HT-29 (cell line): ENCODE results near the gene KCNIP4. TPM values are rescaled to one million over a fixed set of nuclear protein-coding genes. Genes with fewer than 3 reads are reported as not detected.

Experiments used
- DNase-seq: peaks from one replicate; pipeline ENCODE4 v3.0.0-alpha.2; 2015; ENCODE audit warnings: low spot score
- total RNA-seq: library from RNA; depleted of rRNA; stranded (reverse); fragments of >200 nt; shearing (Covaris generic); gene quantifications from 2 replicates; pipeline ENCODE4 v1.2.3, GENCODE V29; 2014

KCNIP4 gene
- total RNA-seq, 1 experiment from 2014 or later: not detected

DNA sequence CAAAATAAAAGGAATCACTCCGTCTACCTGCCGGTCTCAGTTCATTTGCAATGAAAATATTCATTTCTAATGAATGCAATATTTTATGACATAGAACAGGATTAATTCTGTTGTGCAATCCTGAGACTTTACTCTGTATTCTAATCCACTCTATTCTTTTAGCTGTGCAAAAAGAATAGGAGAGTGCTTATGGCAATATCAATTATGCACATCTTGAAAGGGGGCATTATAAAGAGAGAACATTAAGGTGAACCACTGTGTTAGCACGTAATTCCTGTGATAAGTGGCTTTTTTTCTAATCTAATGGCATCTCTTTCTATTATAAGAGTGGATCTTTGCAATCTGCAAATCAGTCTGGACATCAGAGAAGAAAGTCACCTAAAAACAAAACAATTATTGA, 99.5 kb downstream of the KCNIP4 start:
- no peak for DNase-seq

DNA sequence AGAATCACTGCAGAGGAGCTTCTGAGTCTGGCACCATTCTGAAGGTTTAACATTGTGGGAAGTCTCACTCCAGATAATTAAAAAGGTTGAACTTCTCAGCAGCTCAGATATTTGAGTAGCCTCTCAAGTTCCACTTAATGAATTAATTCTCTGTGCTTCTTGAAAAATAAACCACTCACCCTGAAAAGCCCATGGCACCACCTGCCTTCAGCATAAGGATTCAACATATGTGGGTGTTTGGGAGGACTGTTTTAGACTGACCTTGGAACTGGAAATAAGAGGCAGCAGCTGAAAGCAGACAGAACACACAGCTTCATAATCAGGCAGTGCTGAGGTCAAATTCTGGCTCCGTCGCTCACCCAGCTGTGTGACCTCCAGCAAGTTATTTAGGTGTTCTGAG, 100.6 kb downstream of the KCNIP4 start:
- no peak for DNase-seq

DNA sequence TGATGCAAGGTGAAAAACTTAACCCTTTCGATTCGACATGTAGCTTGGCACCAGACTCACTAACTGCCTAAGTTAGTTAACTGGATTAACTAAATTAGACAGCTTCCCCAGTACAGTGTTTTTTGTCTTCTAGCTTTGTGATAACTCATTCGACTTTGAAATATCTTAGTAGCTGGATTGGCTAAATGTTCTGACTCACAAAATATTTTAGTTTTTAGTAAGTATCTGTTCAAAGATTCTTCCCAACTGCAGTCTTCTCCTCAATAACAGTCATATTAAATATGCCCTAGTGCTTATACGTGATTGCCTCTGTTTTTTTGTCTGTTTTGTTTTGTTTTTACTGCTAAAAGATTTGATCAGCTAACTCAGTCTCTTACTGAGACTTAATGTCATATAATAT, 102.9 kb downstream of the KCNIP4 start:
- DNase-seq: no peak

DNA sequence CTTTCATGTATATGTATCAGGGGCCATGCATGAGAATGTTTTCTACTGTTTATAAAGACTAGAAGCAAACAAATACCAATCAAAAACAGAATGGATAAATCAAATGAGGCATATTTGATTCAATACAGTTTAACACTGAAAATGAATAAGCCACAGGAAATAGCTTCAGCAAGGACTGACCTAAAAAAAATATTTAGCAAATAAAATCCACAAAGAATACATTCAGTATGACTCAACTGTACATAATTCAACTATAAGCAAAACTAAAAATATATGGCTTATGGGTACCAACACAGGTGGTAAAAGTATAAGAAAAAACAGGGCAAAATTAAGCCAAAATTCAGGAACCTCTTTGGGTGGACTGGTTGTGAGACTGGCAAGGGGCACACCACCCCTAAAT, 112.9 kb downstream of the KCNIP4 start:
- no peak for DNase-seq

DNA sequence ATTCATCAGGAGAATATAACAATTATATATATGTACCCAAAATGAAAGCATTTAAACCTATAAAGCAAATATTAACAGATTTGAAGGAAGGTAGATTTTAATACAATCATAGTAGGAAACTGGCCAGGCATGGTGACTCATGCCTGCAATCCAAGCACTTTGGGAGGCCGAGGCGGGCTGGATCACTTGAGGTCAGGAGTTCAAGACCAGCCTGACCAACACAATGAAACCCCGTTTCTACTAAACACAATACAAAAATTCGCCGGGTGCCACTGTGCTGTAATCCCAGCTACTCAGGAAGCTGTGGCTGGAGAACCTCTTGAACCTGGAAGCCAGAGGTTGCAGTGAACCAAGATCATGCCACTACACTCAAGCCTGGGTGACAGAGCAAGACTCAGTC, 118.3 kb downstream of the KCNIP4 start:
- no peak for DNase-seq

DNA sequence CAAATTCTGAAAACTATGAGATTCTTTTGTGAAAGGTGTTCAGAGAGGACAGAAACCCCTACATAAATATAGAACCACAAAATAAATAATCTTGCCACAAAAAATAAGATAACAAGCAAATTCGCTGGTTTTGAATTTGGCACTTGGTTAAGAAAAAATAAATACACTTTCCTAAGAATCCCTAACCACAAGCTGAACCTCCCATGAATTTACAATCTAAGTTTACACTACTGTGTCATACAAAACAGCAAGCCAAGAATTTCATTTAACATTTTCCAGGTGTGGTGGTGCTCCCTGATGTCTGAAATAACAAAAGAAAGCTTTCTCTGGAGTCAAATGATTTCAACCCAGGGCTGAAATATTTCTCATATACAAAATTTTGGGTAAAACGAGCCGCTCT, 121.0 kb downstream of the KCNIP4 start:
- no peak for DNase-seq

DNA sequence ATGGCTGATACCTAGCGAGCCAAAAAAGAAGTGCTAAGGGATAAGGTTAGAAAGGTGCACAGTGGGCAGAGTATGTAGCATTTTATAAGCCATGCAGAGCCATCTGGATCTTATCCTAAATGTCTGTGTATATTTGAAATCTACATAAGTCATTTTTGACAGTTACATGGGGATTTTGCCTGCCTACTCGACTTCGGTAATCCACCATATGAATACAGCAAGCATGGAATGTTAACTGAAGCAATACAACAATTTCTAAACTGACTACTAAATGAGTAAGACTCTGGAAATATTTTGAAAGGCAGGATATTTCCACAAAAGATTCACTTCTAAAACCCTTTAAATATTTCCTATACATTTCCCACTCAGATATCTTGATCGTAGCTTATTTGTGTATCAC, 122.5 kb downstream of the KCNIP4 start:
- no peak for DNase-seq

DNA sequence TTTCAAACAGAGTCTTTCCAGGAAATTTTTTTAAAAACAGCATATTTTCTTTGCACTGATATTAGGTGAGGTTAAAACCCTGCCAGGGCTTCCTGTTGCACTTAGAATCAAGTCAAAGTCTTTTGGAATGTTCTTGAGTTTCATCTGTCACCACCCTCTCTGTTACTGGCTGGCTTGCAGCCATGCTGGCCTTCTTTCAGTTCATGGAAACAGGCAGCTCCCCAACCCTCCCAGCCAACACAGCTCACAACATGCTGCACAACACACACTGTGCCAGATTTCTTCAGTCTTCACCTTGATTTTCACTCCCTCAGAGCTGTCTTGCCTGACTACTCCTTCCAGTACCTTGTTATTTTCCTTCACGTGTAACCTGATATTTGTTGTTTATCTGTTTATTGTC, 129.5 kb downstream of the KCNIP4 start:
- no peak for DNase-seq

DNA sequence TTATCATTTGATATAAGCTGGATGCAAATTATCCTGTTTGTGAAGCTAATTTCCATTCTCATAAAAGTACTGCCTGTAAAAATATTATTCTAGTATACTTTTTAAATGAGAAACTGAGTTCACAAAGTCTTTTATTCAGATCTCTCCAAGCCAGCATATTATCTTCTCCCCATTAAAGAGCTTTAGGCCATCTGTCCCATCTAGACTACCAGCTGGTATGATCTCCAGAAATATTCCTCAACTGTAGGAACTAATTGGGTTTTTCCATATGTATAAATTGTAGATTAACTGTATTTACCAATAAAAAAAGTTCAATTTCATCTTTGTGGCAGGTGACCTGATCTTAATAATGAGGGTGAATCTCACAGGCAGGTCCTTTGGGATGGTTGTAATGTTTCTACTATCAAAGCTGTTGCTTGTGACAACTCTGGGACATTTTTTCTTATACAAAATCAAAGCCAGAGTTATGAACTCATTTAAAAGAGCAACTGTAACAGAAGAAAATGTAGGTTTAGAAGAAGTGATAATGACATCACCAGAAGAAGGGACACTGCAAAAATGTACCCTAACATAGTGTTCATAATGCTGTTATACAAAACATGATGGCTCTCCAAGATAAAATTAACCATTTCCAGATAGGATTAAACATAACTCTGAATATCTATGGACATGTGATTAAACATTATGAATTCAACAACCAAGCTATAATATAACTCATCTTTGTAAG, 132.8 kb downstream of the KCNIP4 start:
- no peak for DNase-seq

DNA sequence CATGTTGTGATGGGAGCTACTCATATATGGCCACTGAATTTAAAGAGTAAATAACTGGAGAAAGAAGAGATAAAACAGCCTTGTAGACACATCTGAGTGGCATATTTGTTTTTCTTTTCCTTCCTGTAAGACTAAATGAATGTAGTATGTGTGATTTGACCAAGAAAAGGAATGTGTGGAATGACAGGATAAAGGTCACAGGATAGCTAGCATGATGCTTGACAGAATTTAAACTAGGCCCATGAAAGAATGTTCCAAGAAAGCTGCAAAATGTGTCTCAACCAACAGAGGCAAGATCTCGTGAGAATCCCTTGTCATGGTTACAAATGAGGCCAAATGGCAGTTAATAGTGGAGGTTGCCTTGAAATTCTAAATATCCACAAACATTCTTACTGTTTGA, 137.0 kb downstream of the KCNIP4 start:
- DNase-seq: no peak

DNA sequence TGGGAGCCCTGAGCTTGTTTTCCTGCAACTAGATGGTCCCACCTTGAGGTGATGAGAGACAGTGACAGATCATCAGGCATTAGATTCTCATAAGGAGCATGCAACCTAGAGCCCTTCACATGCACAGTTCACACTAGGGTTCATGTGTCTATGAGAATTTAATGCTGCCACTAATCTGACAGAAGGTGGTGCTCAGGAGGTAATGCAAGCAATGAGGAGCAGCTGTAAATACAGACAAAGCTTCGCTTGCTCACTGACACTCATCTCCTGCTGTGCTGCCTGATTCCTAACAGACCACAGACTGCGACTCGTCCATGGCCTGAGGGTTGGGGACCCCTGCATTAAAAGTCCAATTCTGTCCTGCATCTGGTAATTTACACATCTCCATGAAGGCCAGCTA, 141.6 kb downstream of the KCNIP4 start:
- DNase-seq: peak; percentile 6

DNA sequence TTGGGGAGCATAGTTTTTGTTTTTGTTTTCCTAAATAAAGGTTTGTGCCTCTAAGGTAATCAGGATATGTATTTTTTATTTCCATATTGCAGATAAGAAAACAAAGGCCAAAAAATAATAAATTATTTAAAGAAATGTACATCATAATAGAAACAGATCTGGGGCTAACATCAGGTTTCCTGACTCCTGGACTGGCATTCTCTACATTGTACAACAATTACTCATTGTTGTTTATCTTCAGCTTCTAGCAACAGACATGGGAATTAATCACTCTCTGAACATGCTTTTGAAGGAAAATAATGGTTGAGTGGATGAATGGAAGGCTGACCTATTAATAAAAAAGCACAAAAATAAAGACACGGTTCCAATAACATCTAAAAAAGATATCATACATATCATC, 146.2 kb downstream of the KCNIP4 start:
- no peak for DNase-seq

DNA sequence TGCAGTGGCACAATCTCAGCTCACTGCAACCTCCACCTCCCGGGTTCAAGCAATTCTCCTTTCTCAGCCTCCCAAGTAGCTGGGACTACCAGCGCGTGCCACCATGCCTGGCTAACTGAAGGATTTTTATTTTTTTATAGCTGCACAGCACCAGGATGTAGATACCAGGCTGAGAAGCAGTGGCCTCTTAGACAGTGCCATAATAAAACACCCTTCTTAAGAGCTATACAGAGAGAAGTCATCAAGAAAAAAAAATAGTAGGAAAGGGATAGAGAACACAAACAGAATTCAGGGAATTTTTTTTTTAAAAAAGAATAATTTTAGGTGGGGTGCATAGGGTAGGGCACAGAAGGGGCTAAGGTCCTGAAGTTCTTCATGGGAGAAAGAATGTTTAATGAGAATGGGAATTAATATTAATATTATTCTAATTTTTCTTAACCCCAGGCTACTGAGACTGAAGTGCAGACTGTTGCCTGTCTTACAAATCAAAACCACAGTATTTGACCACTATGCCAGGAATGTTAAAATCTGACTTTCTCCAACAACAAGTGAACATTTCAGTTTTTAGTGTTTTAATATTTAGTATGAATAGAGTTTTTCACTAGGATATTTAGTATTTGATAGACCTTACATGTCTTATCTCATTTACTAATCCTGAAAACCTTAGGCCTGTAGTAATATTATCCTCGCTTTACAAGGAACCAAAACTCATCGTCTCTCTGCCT, 146.7 kb downstream of the KCNIP4 start:
- no peak for DNase-seq

DNA sequence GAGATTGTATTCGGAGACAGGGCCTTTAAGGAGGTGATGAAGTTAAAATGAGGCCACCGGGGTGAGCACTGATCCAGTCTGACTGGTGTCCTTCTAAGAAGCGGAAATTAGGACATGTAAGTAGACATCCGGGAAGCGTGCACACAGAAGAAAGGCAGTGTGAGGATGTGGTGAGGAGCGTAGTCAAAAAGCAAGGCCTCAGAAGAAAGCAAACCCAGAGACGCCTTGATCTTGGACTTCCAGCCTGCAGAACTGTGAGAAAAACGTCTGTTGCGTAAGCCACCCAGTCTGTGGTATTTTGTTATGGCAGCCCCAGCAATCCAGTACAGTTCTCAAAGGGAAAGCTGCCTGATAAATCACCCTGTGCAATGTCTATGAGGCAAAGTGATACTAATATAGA, 153.5 kb downstream of the KCNIP4 start:
- DNase-seq: no peak

DNA sequence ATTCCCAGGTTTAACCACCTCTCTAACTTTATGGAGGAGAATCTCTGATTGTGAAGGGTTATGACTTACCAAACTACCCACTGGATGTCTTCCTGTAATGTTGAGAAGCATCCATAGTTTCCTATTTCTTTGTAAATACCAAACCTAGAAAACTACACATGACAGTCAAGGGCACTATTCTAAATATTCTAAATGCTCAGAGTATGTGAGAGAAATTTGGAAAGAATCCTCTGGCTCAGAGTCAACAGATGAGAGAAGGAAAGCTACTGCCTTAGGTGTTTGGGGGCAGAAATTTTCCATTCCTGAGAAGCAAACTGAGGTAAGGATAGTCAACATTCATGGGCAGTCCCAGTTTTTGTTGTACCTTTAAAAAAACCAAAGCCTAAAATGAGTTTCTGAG, 155.8 kb downstream of the KCNIP4 start:
- DNase-seq: no peak

DNA sequence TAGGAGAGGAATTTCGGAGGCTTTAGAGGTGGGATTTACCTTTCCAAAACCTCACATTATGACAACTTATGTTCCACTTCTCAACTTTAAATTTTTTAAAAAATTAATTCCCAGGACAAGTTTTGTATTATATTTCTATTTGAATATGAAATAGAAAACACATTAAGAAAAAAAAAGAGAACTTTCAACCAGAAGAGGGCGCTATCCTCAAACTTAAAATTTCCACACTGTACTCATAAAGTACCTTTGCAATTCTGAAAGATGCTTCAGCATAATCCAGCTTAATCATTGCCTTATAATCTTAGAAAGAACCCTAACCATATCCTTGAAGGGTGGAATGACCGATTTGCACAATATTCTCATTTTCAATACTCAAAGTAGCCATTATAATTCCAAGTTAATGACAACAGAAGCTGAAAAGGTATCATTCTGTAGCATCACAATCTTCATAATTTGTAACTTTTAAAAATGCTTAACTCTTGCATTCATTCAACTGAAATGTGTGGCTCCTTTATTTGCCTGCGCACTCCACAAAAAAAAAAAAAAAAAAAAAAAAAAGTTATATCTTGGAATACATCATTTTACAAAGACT, 158.0 kb downstream of the KCNIP4 start:
- peak; percentile 63 for DNase-seq

DNA sequence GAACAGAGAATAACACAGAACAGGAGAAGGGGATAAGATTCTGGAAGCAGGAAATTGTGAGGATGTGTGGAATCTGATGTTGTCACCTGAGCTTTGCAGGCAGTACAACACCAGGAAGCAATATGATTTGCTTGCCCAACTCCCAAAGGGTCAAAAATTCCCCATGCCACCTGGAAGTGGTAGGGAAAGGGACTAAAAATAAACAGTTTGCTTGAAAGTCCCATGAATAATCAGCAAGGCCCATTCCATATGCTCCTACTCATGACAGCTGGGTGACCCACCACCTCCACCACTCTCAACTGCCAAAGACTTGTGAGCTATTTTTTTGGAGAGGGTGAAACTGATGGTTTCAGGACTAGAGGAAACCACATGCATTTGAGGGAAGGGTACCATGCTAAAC, 168.4 kb downstream of the KCNIP4 start:
- no peak for DNase-seq

DNA sequence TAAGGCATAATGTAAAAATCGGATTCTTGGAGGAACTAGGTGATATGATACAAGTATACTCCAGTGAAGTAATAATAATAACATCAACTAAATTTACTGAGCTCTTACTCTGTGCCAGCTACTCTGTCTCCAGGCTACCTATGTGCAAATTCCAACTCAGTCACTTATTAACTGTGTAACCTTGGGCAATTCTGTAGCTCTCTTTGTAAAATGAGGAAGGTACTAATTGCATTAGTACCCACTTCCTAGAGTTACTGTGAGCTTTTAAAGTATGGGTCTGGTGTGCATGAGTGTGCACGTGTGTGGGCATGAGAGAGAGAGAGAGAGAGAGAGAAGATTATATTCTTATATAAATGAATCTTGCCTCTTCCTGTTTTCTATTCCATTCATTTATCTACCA, 169.9 kb downstream of the KCNIP4 start:
- no peak for DNase-seq

DNA sequence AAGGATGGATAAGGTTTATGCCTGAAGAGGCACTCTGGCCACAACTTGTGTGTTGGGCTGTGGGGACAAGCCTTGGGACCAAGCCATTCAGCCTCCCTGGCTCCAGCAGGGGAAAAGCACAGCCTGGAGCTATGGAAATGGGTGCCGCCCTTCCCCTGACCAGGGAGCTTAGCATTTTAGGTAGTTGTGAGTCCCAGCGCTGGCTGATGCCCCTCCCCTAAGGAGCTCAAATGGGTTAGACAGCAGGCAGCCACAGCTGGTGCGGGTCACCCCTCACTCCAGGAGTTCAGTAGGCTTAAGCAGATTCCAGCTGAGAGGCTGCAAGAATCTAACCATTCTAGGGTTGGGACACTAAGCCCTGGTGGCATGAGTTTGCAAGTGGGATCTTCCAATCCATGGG, 172.9 kb downstream of the KCNIP4 start:
- no peak for DNase-seq

DNA sequence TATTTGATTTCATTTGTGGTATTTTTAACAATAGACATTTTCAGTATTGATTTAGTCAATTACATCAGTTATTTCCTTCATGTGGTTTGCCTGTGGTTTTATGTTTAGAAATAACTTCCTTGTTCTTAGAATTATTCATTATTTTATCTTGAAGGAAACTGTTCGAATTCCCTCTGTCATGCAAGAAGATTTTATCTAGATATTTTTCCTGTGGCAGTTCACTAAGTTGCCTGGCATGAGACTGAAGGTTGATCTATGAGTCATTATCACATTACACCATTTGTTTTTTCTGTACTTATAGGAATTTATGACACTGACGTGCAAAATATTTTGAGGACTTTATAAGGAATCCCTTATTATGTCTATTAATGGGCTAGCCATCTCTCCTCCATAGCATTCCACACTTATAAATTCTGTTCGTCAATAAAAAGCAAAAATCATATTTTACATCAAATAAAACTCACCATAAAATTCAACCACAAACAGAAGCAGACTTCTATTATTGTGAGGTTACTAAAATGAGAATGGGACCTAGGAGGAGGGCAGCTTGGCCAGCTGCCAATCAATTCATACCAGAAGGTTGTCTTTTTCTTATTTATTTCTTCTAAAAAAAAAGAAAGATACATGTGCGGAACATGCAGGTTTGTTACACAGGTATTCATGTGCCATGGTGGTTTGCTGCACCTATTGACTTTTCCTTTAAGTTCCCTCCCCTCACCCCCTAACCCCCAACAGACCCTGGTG, 179.0 kb downstream of the KCNIP4 start:
- DNase-seq: peak; percentile 56

DNA sequence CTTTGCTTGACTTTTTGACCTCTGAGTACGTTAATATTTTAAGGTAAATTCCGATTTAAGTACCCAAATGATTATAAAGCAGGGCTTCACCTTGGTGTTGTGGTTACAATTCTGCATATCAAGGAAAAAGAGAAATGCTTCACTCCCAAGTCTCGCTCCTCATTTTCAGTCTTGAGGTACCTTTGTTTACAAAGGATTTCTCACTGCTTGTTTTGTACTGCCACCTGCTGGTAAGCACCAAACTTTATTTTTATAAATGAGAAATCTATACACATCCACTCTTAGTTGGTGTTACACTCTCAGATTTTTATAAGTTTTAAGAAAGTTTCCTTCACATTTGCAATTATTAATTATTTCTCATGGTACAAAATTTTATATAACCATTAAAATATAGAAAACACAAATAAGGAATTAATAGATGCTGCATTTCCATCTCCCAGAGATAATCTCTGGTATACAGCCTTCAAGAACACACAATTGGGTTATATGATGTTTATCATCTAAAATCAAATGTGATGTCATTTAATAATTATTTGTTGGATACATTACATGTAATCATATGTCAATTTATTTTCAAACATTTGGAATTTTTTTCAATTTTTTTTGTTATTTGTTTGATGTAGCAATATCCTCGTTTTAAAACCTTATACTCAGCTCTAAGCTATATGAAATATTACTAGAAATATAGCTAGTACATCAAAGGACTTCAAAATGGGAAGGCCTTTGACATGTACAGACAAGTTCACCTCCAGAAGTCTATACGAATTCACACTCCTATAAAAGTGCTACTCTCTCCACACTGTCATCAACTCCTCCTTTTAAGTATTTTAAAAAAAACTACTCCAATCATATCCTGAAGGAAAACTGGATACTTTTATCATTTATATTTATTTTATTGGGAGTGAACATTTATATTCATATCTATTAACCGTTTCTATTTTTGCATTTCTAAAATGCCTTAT, 179.9 kb downstream of the KCNIP4 start:
- DNase-seq: peak; percentile 77
